SH-SY5Y (cell line): ENCODE measurements around the gene CALD1.

Experiments used
- GATA2 ChIP-seq: IDR thresholded peaks from 2 replicates; pipeline ENCODE4 v1.6.1; 2011; ENCODE audit warnings: mild to moderate bottlenecking, low read depth, low read length
- GATA3 ChIP-seq: IDR thresholded peaks from 2 replicates; pipeline ENCODE4 v1.6.1; 2011; ENCODE audit warnings: low read depth, mild to moderate bottlenecking, low read length, moderate library complexity

Gene CALD1

GRCh38 chr7:134814730-134815364 is 35.4 kb downstream of the CALD1 start:
- no peak for TF ChIP-seq GATA2
- no peak for TF ChIP-seq GATA3

- no peak for TF ChIP-seq GATA2
- no peak for TF ChIP-seq GATA3
These were observed 39.3 kb downstream of the CALD1 start for GRCh38 chr7:134818613-134819345.

- TF ChIP-seq GATA2 (no peak), GATA3 (no peak)
These were observed 40.0 kb downstream of the CALD1 start for GRCh38 chr7:134819401-134819800.

GRCh38 chr7:134820295-134820694 is 40.9 kb downstream of the CALD1 start:
- TF ChIP-seq GATA3 (no peak), GATA2 (no peak)

DNA sequence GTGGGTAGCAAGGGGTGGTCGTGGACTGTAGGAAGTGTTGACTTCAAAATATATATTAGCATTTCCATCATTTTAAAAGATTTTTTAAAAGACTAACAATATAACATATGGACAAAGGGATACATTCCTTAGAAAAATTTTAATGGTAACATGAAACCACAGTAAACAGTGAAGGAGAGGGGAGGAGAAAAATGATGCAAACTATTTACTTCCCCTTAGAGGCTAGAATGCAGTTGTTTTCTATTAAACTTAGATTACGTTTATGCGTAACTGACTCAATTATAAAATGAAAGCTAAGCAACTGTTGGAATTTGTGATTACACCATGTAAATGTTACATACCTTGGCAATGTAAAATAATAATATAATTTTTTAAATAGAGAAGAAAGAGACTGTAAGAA is 41.3 kb downstream of the CALD1 start:
- no peak for TF ChIP-seq GATA3
- no peak for TF ChIP-seq GATA2

- TF ChIP-seq GATA2 (no peak), GATA3 (no peak)
These were observed 44.0 kb downstream of the CALD1 start for GRCh38 chr7:134823400-134823799.

DNA sequence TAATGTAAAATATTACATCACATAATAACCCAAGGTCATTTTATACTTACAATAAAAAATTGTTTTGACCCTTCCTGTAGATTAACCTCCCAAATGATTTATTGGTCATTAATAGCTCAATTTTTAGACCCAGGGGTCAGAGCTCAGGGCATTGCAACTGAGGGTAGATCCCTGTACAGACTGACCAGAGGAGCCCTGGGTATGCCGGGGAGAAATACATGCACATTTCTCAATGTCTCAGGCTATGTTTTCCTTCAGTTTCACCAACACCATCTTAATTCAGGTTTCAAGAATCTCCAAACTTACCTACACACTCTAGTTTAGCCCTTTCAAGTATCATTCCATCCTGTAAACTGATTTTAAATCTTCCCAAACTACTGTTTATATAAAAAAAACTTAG is 46.2 kb downstream of the CALD1 start:
- TF ChIP-seq GATA2 = no peak
- TF ChIP-seq GATA3 = no peak

- no peak for TF ChIP-seq GATA3
- no peak for TF ChIP-seq GATA2
These were observed 46.7 kb downstream of the CALD1 start for GRCh38 chr7:134826105-134826504.

DNA sequence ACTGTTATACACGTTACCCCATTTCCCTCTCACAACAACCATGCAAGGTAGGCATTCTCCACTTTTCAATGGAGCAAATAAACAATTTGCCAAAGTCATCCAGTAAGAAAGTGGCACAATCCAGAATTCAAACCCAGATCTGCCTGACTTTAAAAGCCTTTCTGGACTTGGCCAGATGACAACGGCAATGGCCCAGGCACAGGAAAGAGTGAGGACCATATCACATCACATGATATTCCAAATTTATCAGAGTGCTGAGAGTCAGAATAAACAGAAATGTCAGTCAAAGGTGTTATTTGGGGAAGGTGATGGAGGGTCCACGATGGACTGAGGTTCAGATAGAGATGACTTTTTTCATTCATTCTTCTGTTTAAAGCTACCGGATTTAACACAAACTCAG is 48.0 kb downstream of the CALD1 start:
- TF ChIP-seq GATA3 (no peak), GATA2 (no peak)

- TF ChIP-seq GATA2 (peak; percentile 12; the same call in 1 of the 2 replicates), GATA3 (peak; percentile 56; the same call in 1 of the 2 replicates)
These were observed 48.5 kb downstream of the CALD1 start for GRCh38 chr7:134827889-134828288.

DNA sequence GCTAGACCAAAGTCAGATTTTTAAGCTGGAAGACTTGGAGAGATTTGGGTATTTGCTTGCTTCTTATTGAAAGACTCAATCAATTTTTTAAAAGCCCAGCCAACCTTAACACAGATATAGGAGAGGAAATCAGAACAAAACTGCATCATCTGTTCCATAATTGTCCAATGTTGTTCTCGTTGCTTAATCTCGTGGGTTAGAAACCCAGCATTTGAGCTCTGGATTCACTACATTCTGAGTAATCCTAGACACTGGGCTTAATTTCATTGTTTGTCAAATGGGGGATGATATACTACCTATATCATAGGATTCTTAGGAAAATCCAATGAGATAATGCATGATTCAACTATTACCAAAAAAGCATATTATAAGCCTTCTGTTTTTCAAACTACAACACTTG is 48.9 kb downstream of the CALD1 start:
- TF ChIP-seq GATA2 = no peak
- TF ChIP-seq GATA3 = no peak

DNA sequence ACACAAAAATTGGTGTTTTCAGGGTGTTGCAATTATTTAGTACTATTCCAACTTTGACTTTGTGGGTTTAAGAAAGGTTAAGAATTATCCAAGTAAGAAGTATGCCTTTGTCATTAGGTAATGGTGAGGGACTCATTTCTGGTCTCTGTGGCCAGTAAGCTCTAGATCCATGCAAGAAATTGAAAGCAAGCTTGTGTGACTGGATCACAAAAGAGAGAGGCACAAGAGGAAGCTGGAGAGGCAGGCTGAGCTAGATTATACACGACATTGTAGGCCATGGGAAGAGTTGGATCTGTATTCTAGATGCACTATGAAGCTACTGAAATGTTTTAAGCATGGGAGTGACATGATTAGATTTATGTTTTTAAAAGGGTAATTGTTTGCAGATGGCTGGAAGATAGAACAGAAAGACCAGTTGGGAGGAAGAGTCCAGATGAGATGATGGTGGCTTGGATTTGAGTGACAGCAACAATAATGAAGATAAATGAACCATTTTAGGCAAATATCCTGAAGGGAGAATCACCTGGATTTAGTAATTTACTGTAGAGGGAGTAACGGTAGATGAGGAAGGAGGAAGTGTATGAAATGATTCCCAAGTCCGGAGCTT is 50.0 kb downstream of the CALD1 start:
- TF ChIP-seq GATA3 (no peak), GATA2 (no peak)

DNA sequence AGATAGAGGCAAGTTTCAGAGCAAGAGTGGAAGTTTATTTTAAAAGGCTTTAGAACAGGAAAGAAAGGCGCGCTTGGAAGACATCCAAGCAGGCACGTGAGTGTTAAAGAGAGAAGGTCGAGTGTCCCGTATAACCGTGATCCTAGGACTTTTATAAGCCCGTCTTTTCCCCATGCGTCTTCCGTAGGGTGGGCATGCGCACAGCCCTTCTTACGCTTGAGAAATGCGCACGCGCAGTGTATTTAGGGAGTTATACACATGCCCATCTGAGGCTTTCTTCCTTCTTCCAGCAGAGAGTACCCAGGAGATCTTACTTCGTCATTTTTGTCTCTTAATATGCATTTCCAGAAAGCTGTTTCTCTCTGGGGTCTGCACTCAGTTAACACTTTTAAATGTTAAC is 52.4 kb downstream of the CALD1 start:
- TF ChIP-seq GATA2 (no peak), GATA3 (no peak)

GRCh38 chr7:134832367-134832766 is 52.9 kb downstream of the CALD1 start:
- no peak for TF ChIP-seq GATA2
- TF ChIP-seq GATA3 = no peak

DNA sequence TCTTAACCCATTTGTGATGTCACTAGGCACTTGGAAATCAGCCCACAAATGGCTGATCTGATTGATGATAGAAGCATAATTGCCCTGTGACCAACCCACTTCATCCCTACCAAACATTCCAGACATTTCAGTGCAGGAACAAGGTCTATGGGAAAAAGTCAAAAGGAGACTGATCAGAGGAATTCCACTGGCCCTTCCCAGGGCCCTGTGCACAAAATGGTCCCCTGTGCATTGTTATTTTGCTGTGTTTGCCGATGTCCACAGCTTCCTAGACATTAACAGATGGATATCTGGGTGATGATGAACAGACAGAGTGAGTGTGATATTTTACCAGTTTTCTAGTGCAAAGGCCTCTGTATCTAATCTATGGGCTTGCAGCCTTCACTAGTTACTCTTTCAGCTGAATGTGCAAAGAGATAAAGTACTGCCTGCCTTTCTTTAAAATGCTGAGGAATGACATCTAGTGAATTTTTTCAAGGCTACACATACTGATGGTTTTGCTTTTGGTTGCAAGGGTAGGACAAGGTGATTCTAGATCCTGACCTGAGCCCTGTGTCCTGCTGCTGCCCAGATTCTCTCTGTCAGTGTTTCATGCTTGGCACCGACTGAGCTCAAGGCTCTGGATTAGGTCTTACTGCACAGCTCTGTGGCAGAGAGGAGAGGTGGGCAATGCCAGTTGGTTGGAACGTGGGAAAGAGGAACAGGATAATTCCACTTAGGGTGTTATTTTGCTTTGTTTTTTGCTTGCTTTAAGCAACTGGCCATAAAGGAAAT is 55.4 kb downstream of the CALD1 start:
- peak; percentile 47; the same call in 1 of the 2 replicates for TF ChIP-seq GATA3
- peak; percentile 59 for TF ChIP-seq GATA2

GRCh38 chr7:134835463-134835823 is 56.0 kb downstream of the CALD1 start:
- TF ChIP-seq GATA3 (no peak), GATA2 (no peak)

- no peak for TF ChIP-seq GATA2
- no peak for TF ChIP-seq GATA3
These were observed 57.0 kb downstream of the CALD1 start for GRCh38 chr7:134836447-134836846.
